Esophagus muscularis mucosa (tissue), 3 donors: ENCODE data around the gene DBR1.

Experiments used
- CTCF ChIP-seq, 3 experiments: fragments of 200-600 bp in 2 of 3; fragments of 450-650 bp in 1 of 3; sonication (generic) in 2 of 3; IDR thresholded peaks; one replicate each; pipeline ENCODE4 v1.5.1; 2017 to 2019; ENCODE audit warnings: antibody characterized with exemption in 3 of 3, mild to moderate bottlenecking in 2 of 3, moderate library complexity in 1 of 3
- POLR2A ChIP-seq: fragments of 450-650 bp; IDR thresholded peaks from one replicate; pipeline ENCODE4 v1.6.1; 2017; ENCODE audit warnings: antibody characterized with exemption, moderate library complexity, mild to moderate bottlenecking, low read depth

- TF ChIP-seq CTCF (IDR thresholded peaks at IDR 0.05) (no peak), POLR2A (no peak)
Observed at GRCh38 chr3:138210528-138210927, 35.8 kb upstream of the DBR1 start.
